Measurements from ENCODE around the gene POLR3GL. TPM values are rescaled to one million over a fixed set of nuclear protein-coding genes. Genes with fewer than 3 reads are reported as not detected.
A peak's percentile ranks its signal among the peaks of the same experiment; 100 is the strongest.

Gene POLR3GL
- total and polyA plus RNA-seq, 5 donors from 2014 or later, result 30.8 to 129 (median 106) TPM

- Histone ChIP-seq H3K4me1 (ENCODE audit: control insufficient read depth, insufficient read depth, low read length, poor library complexity, severe bottlenecking) (peaks cover 58% of the 10 kb centered on the region), H3K9me3 (ENCODE audit: control insufficient read depth in 2 of 2, low read length in 2 of 2) (no peaks in the 10 kb centered on the region), H3K36me3 (ENCODE audit: control insufficient read depth, insufficient read depth, low read length) (no peaks in the 10 kb centered on the region), H3K4me3 (ENCODE audit: low read depth, low read length) (peak overlapping the region; percentile 77), H3K27ac (ENCODE audit: insufficient read depth, low read length, poor library complexity, severe bottlenecking) (peak overlapping the region; percentile 95), H3K27me3 (ENCODE audit: control insufficient read depth, insufficient read depth, low read length) (no peaks in the 10 kb centered on the region)
- Mint-ChIP-seq H3K36me3 (peaks cover 11% of the 10 kb centered on the region), H3K9me3 (no peaks in the 10 kb centered on the region), H3K4me1 (peaks cover 9 to 24% (median 17%) of the 10 kb centered on the region in 4 donors), H3K27ac (no peak overlapping the region), H3K27me3 (no peaks in the 10 kb centered on the region), H3K4me3 (no peak overlapping the region)
- ATAC-seq (ENCODE audit: low read depth in 2 of 2) (peak; percentile 49 to 55), DNase-seq (peak; percentile 66 to 89 (median 80))
These were observed 13.3 kb downstream of the POLR3GL start for GRCh38 chr1:145977486-145978470.

- Histone ChIP-seq H3K36me3 (ENCODE audit: control insufficient read depth, insufficient read depth, low read length) (no peaks in the 10 kb centered on the region), H3K4me3 (ENCODE audit: low read depth, low read length) (peak overlapping the region; percentile 77), H3K4me1 (ENCODE audit: control insufficient read depth, insufficient read depth, low read length, poor library complexity, severe bottlenecking) (peaks cover 65% of the 10 kb centered on the region), H3K9me3 (ENCODE audit: control insufficient read depth in 2 of 2, low read length in 2 of 2) (no peaks in the 10 kb centered on the region), H3K27me3 (ENCODE audit: control insufficient read depth, insufficient read depth, low read length) (no peaks in the 10 kb centered on the region), H3K27ac (ENCODE audit: insufficient read depth, low read length, poor library complexity, severe bottlenecking) (peak overlapping the region; percentile 95)
- ATAC-seq (ENCODE audit: low read depth in 2 of 2), result no peak
- Mint-ChIP-seq H3K4me3 (no peak overlapping the region), H3K27me3 (no peaks in the 10 kb centered on the region), H3K36me3 (peaks cover 11% of the 10 kb centered on the region), H3K27ac (no peak overlapping the region), H3K4me1 (peaks cover 10 to 31% (median 13%) of the 10 kb centered on the region in 4 donors), H3K9me3 (no peaks in the 10 kb centered on the region)
- no peak for DNase-seq
These were observed 14.0 kb downstream of the POLR3GL start for GRCh38 chr1:145978471-145978853.

DNA sequence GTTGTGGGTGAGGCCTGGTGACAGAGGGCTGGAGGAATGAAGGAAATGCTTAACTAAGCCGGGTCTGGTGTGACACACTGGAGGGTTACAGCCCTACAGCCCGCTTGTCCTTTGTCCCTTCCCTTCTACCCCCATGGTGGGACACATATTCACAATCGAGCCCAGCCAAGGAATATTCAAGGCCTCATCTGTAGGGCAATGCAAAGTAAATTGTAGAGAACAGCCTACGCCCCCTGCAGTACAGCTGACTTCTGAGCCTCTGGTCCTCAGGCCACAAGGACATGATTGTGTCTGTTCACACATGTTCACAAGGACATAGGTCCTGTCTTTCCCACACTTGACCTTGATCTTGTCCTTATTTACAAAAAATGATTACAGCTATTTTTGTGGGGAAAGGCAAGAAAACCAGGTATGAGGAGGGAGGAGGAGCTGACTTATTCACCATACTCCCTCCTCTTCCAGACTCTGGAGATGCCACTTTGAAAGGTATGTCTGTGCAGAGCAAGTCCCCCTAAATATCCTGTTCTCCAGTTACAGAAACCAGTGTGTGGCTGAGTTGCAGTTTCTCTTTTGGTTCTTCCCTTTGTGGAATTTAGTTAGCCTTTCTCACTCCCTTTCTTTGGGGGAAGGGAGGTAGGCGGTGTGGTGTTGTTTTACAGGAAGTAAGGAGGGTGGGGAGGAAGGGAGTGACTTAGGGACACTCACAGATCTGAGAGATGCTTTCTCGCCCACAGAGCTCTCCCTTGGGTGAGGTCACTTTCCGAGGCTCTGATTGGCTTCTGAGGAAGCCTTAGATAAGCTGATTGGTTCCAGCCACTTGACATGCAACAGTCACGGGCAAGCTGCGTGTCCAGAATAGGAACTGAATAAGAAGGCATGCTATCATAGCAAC, 14.6 kb downstream of the POLR3GL start:
- Histone ChIP-seq H3K4me3 (ENCODE audit: low read depth, low read length) (peak overlapping the region; percentile 77), H3K36me3 (ENCODE audit: control insufficient read depth, insufficient read depth, low read length) (no peaks in the 10 kb centered on the region), H3K27me3 (ENCODE audit: control insufficient read depth, insufficient read depth, low read length) (no peaks in the 10 kb centered on the region), H3K4me1 (ENCODE audit: control insufficient read depth, insufficient read depth, low read length, poor library complexity, severe bottlenecking) (peaks cover 71% of the 10 kb centered on the region), H3K27ac (ENCODE audit: insufficient read depth, low read length, poor library complexity, severe bottlenecking) (peak overlapping the region; percentile 95), H3K9me3 (ENCODE audit: control insufficient read depth in 2 of 2, low read length in 2 of 2) (no peaks in the 10 kb centered on the region)
- Mint-ChIP-seq H3K27ac (no peak overlapping the region), H3K4me3 (no peak overlapping the region), H3K36me3 (peaks cover 11% of the 10 kb centered on the region), H3K4me1 (peaks cover 13 to 34% (median 17%) of the 10 kb centered on the region in 4 donors), H3K27me3 (no peaks in the 10 kb centered on the region), H3K9me3 (no peaks in the 10 kb centered on the region)
- ATAC-seq (ENCODE audit: low read depth in 2 of 2) (peak; percentile 81 to 82), DNase-seq (peak; percentile 73 to 98 (median 82))

DNA sequence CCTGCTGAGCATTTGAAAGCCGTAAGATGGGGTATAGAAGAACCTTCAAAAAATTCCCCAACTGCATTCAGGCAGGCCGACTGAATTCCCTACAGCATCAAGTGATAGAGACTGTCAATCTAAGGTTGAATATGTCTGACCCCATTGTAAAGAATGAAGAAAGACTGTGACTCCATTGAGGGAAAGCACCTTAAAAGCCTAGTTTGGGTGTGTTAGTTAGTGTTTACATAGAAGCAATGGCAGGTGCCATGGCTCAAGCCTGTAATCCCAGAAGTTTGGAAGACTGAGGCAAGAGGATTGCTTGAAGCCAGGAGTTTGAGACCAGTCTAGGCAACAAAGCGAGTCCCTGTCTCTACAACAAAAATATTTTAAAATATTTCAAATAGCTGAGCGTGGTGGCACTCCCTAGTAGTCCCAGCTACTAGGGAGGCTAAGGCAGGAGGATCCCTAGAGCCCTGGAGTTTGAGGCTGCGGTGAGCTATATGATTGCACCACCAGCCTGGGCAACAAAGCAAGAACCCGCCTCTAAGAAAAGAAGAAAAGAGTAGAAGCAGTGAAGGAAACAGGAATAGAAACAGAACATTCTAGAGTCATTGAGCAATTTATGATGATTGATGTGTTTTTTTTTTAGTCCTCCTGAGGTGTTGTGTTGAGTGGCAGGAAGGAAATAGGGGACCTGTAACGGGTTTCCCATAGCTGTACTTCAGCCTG, 15.4 kb downstream of the POLR3GL start:
- Histone ChIP-seq H3K27ac (ENCODE audit: insufficient read depth, low read length, poor library complexity, severe bottlenecking) (peak overlapping the region; percentile 95), H3K36me3 (ENCODE audit: control insufficient read depth, insufficient read depth, low read length) (no peaks in the 10 kb centered on the region), H3K4me3 (ENCODE audit: low read depth, low read length) (peak overlapping the region; percentile 77), H3K4me1 (ENCODE audit: control insufficient read depth, insufficient read depth, low read length, poor library complexity, severe bottlenecking) (peaks cover 79% of the 10 kb centered on the region), H3K27me3 (ENCODE audit: control insufficient read depth, insufficient read depth, low read length) (no peaks in the 10 kb centered on the region), H3K9me3 (ENCODE audit: control insufficient read depth in 2 of 2, low read length in 2 of 2) (no peaks in the 10 kb centered on the region)
- H3K27ac Mint-ChIP-seq, result no peak overlapping the region
- peaks cover 10% of the 10 kb centered on the region for H3K36me3 Mint-ChIP-seq
- H3K9me3 Mint-ChIP-seq, result no peaks in the 10 kb centered on the region
- ATAC-seq (ENCODE audit: low read depth in 2 of 2) (peak; percentile 11 to 20), DNase-seq (peak in 2 of 3 donors; percentile 45 to 71)
- H3K27me3 Mint-ChIP-seq, result no peaks in the 10 kb centered on the region
- no peak overlapping the region for H3K4me3 Mint-ChIP-seq
- peaks cover 14 to 37% (median 19%) of the 10 kb centered on the region in 4 donors for H3K4me1 Mint-ChIP-seq

GRCh38 chr1:145980457-145980994, 16.0 kb downstream of the POLR3GL start:
- ATAC-seq (ENCODE audit: low read depth in 2 of 2) (no peak), DNase-seq (no peak)
- peak overlapping the region in 1 of 4 donors; percentile 12 for H3K4me3 Mint-ChIP-seq
- no peaks in the 10 kb centered on the region for H3K27me3 ChIP-seq (ENCODE audit: control insufficient read depth, insufficient read depth, low read length)
- H3K4me3 ChIP-seq (ENCODE audit: low read depth, low read length), result peak overlapping the region; percentile 77
- H3K9me3 Mint-ChIP-seq, result no peaks in the 10 kb centered on the region
- no peak overlapping the region for H3K27ac Mint-ChIP-seq
- peaks cover 86% of the 10 kb centered on the region for H3K4me1 ChIP-seq (ENCODE audit: control insufficient read depth, insufficient read depth, low read length, poor library complexity, severe bottlenecking)
- peaks cover 15 to 39% (median 19%) of the 10 kb centered on the region in 4 donors for H3K4me1 Mint-ChIP-seq
- no peaks in the 10 kb centered on the region for H3K27me3 Mint-ChIP-seq
- H3K36me3 ChIP-seq (ENCODE audit: control insufficient read depth, insufficient read depth, low read length), result no peaks in the 10 kb centered on the region
- H3K36me3 Mint-ChIP-seq, result peaks cover 5% of the 10 kb centered on the region
- H3K27ac ChIP-seq (ENCODE audit: insufficient read depth, low read length, poor library complexity, severe bottlenecking), result peak overlapping the region; percentile 95
- no peaks in the 10 kb centered on the region for H3K9me3 ChIP-seq (ENCODE audit: control insufficient read depth in 2 of 2, low read length in 2 of 2)

- peak overlapping the region; percentile 12 to 58 (median 47) for H3K4me3 Mint-ChIP-seq
These were observed 17.7 kb downstream of the POLR3GL start for GRCh38 chr1:145982010-145982723.

More at GRCh38 chr1:145982010-145982723, 17.7 kb downstream of the POLR3GL start:
- Mint-ChIP-seq H3K27me3 (no peaks in the 10 kb centered on the region), H3K36me3 (peaks cover 5% of the 10 kb centered on the region), H3K4me1 (peaks cover 16 to 45% (median 28%) of the 10 kb centered on the region in 4 donors), H3K27ac (peak overlapping the region in 1 of 3 donors; percentile 71), H3K9me3 (no peaks in the 10 kb centered on the region)
- Histone ChIP-seq H3K4me3 (ENCODE audit: low read depth, low read length) (peak overlapping the region; percentile 42), H3K27me3 (ENCODE audit: control insufficient read depth, insufficient read depth, low read length) (no peaks in the 10 kb centered on the region), H3K9me3 (ENCODE audit: control insufficient read depth in 2 of 2, low read length in 2 of 2) (no peaks in the 10 kb centered on the region), H3K4me1 (ENCODE audit: control insufficient read depth, insufficient read depth, low read length, poor library complexity, severe bottlenecking) (peaks cover 90% of the 10 kb centered on the region), H3K36me3 (ENCODE audit: control insufficient read depth, insufficient read depth, low read length) (no peaks in the 10 kb centered on the region), H3K27ac (ENCODE audit: insufficient read depth, low read length, poor library complexity, severe bottlenecking) (peak overlapping the region; percentile 95)
- no peak for DNase-seq
- ATAC-seq (ENCODE audit: low read depth in 2 of 2), result no peak

All from CD4-positive, CD25-positive, alpha-beta regulatory T cell (primary cell).